Kidney tubule cell (primary cell): ENCODE data around the gene KDM8.

Experiments used
- DNase-seq: peaks from one replicate; pipeline ENCODE4 v3.0.0-alpha.2; 2018; ENCODE audit warnings: low spot score

KDM8 gene

DNA sequence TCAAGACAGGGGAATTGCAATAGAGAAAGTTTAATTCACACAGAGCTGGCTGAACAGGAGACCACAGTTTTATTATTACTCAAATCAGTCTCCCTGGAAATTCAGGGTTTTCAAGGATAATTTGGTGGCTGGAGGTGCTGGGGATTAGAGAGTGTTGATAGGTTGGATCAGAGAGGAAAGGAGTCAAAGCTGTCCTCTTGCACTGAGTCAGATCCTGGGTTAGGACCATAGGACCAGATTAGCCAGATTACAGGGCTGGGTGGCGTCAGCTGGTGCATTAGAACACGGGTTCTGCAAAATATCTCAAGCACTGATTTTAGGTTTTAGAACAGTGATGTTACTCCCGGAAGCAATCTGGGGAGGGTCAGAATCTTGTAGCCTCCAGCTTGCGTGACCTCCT is 67.0 kb downstream of the KDM8 start:
- no peak for DNase-seq
